GM23338 (cell line): Measurements from ENCODE around the gene SLCO3A1. TPM values are rescaled to one million over a fixed set of nuclear protein-coding genes. Genes with fewer than 3 reads are reported as not detected.

ENCODE experiments used
- ATAC-seq: fragments of 200-7000 bp; cut with Tn5 transposase; 3 replicates; pipeline ENCODE4 v1.9.1; 2020
- DNase-seq: peaks from one replicate; pipeline ENCODE4 v3.0.0-alpha.2; 2015; ENCODE audit warnings: low spot score
- H2AFZ ChIP-seq: fragments of 200-600 bp; sonication (generic); 2 replicates; pipeline ENCODE4 v1.8.0; 2016; ENCODE audit warnings: antibody characterized with exemption, mild to moderate bottlenecking, moderate library complexity
- H3F3A ChIP-seq: fragments of 200-600 bp; sonication (generic); replicated peaks from 2 replicates; pipeline ENCODE4 v1.8.0; 2017; ENCODE audit warnings: antibody characterized with exemption, mixed run types, low read depth
- H3K27ac ChIP-seq: fragments of 200-600 bp; sonication (generic); 2 replicates; pipeline ENCODE4 v1.6.1; 2016; ENCODE audit warnings: low read depth
- H3K27me3 ChIP-seq: fragments of 200-600 bp; sonication (generic); 2 replicates; pipeline ENCODE4 v1.8.0; 2016; ENCODE audit warnings: mild to moderate bottlenecking, mixed run types, moderate library complexity; ENCODE audit not compliant: insufficient read depth
- H3K36me3 ChIP-seq: fragments of 200-600 bp; sonication (generic); 2 replicates; pipeline ENCODE4 v1.8.0; 2016; ENCODE audit warnings: mild to moderate bottlenecking; ENCODE audit not compliant: insufficient read depth
- H3K4me1 ChIP-seq: fragments of 200-600 bp; sonication (generic); 2 replicates; pipeline ENCODE4 v1.8.0; 2016; ENCODE audit warnings: mild to moderate bottlenecking, moderate library complexity; ENCODE audit not compliant: insufficient read depth
- H3K4me2 ChIP-seq: fragments of 200-600 bp; sonication (generic); 2 replicates; pipeline ENCODE4 v1.7.1; 2017; ENCODE audit warnings: mixed run types
- H3K4me3 ChIP-seq: fragments of 200-600 bp; sonication (generic); 2 replicates; pipeline ENCODE4 v1.6.1; 2016; ENCODE audit warnings: mixed run types
- H3K79me2 ChIP-seq: fragments of 200-600 bp; sonication (generic); replicated peaks from 2 replicates; pipeline ENCODE4 v1.8.0; 2017; ENCODE audit warnings: mild to moderate bottlenecking; ENCODE audit not compliant: insufficient read depth
- H3K9me2 ChIP-seq: fragments of 200-600 bp; sonication (generic); 2 replicates; pipeline ENCODE4 v1.8.0; 2017; ENCODE audit not compliant: insufficient read depth
- H4K20me1 ChIP-seq: fragments of 200-600 bp; sonication (generic); replicated peaks from 2 replicates; pipeline ENCODE4 v1.8.0; 2017; ENCODE audit warnings: mild to moderate bottlenecking; ENCODE audit not compliant: insufficient read depth
- H3K27ac Mint-ChIP-seq: 2 replicates; pipeline ENCODE4 v1.8.0; 2020; ENCODE audit warnings: inconsistent platforms, mild to moderate bottlenecking, moderate library complexity, mixed read lengths
- H3K27me3 Mint-ChIP-seq: 3 replicates; pipeline ENCODE4 v1.8.0; 2022; ENCODE audit warnings: low read depth, mild to moderate bottlenecking, moderate library complexity, mixed read lengths, inconsistent platforms; ENCODE audit not compliant: insufficient read depth, poor library complexity
- H3K36me3 Mint-ChIP-seq: 3 replicates; pipeline ENCODE4 v1.8.0; 2021; ENCODE audit warnings: low read depth, mild to moderate bottlenecking, inconsistent platforms, moderate library complexity, mixed read lengths
- H3K4me1 Mint-ChIP-seq: 3 replicates; pipeline ENCODE4 v1.8.0; 2020; ENCODE audit warnings: mild to moderate bottlenecking, inconsistent platforms, mixed read lengths
- H3K4me3 Mint-ChIP-seq: 3 replicates; pipeline ENCODE4 v1.8.0; 2021; ENCODE audit warnings: moderate library complexity, mild to moderate bottlenecking, inconsistent platforms, mixed read lengths
- H3K9me3 Mint-ChIP-seq: 3 replicates; pipeline ENCODE4 v1.8.0; 2020; ENCODE audit warnings: moderate library complexity, mild to moderate bottlenecking, inconsistent platforms, mixed read lengths
- CREB1 ChIP-seq: fragments of 250-450 bp; sonication (Bioruptor Pico); IDR thresholded peaks from 2 replicates; pipeline ENCODE4 v1.5.0; 2020; ENCODE audit warnings: low read depth, mild to moderate bottlenecking, moderate library complexity
- EZH2 ChIP-seq: fragments of 200-600 bp; sonication (generic); IDR thresholded peaks from one replicate; pipeline ENCODE4 v1.8.0; 2017; ENCODE audit warnings: antibody characterized with exemption, mild to moderate bottlenecking, low read depth; ENCODE audit not compliant: unreplicated experiment
- EZH2phosphoT487 ChIP-seq: fragments of 200-600 bp; sonication (generic); IDR thresholded peaks from one replicate; pipeline ENCODE4 v1.8.1; 2018; ENCODE audit warnings: antibody characterized with exemption; ENCODE audit not compliant: unreplicated experiment
- JUNB ChIP-seq: IDR thresholded peaks from one replicate; pipeline ENCODE4 v1.6.1; 2016; ENCODE audit warnings: antibody characterized with exemption; ENCODE audit not compliant: unreplicated experiment
- NANOG ChIP-seq: IDR thresholded peaks from 2 replicates; pipeline ENCODE4 v1.6.1; 2016; ENCODE audit warnings: antibody characterized with exemption, borderline replicate concordance
- POLR2AphosphoS5 ChIP-seq: IDR thresholded peaks from 2 replicates; pipeline ENCODE4 v1.6.1; 2016; ENCODE audit warnings: antibody characterized with exemption, low read depth
- REST ChIP-seq: IDR thresholded peaks from one replicate; pipeline ENCODE4 v1.6.1; 2018; ENCODE audit warnings: antibody characterized with exemption; ENCODE audit not compliant: unreplicated experiment
- STAT1 ChIP-seq: IDR thresholded peaks from one replicate; pipeline ENCODE4 v1.6.1; 2016; ENCODE audit warnings: antibody characterized with exemption; ENCODE audit not compliant: unreplicated experiment
- ZNF114 ChIP-seq: fragments of 250-450 bp; sonication (Bioruptor Pico); IDR thresholded peaks from 2 replicates; pipeline ENCODE4 v1.5.0; 2020; ENCODE audit warnings: mild to moderate bottlenecking, moderate library complexity
- ZNF331 ChIP-seq: fragments of 250-450 bp; sonication (Bioruptor Pico); IDR thresholded peaks from 2 replicates; pipeline ENCODE4 v1.5.0; 2020; ENCODE audit warnings: low read depth, mild to moderate bottlenecking, moderate library complexity
- ZNF462 ChIP-seq: fragments of 250-450 bp; sonication (Bioruptor Pico); IDR thresholded peaks from 2 replicates; pipeline ENCODE4 v1.5.0; 2020; ENCODE audit warnings: mild to moderate bottlenecking, moderate library complexity
- polyA plus RNA-seq: library from polyadenylated mRNA; unstranded; fragments of >200 nt; fragmentation: Nextera tagmentation; extraction: Ambion mirVana; gene quantifications from 2 replicates; pipeline ENCODE4 v1.2.1, GENCODE V29; 2016
- total RNA-seq: library from RNA; depleted of rRNA; stranded (reverse); fragments of >200 nt; shearing (Covaris generic); gene quantifications from 2 replicates; pipeline ENCODE4 v1.2.3, GENCODE V29; 2014
- TF ChIP-seq, protein P1 (sequence below): IDR thresholded peaks from 2 replicates; pipeline ENCODE4 v1.6.1; 2016; ENCODE audit warnings: antibody characterized with exemption
- TF ChIP-seq, protein P2 (sequence below), 2 experiments: fragments of 200-600 bp in 1 of 2; sonication (generic) in 1 of 2; conservative IDR thresholded peaks; 2 replicates each; pipeline versions ENCODE4 v1.5.1 to v1.6.1; 2016 to 2017; ENCODE audit warnings: antibody characterized with exemption in 2 of 2, low read depth in 2 of 2, mild to moderate bottlenecking in 2 of 2, moderate library complexity in 1 of 2

SLCO3A1 gene
- total and polyA plus RNA-seq, 2 experiments from 2014 or later = 7.3 to 9.4 TPM

GRCh38 chr15:91924183-91924582 lies 70.7 kb downstream of the SLCO3A1 start:
- Histone ChIP-seq H3K27ac (no peak overlapping the region), H4K20me1 (no peaks in the 10 kb centered on the region; the same call in 1 of the 2 replicates), H2AFZ (no peak overlapping the region), H3K9me2 (peaks cover 8% of the 10 kb centered on the region; the same call in 1 of the 2 replicates), H3K27me3 (no peaks in the 10 kb centered on the region), H3K79me2 (peaks cover 37% of the 10 kb centered on the region), H3K36me3 (no peaks in the 10 kb centered on the region), H3K4me3 (no peak overlapping the region), H3F3A (no peaks in the 10 kb centered on the region), H3K4me2 (0 out of 2 replicates have a peak overlapping the region, but pooled peaks have one; percentile 33), H3K4me1 (peaks cover 34% of the 10 kb centered on the region)
- Mint-ChIP-seq H3K4me3 (no peak overlapping the region), H3K4me1 (peaks cover 48% of the 10 kb centered on the region), H3K9me3 (no peaks in the 10 kb centered on the region), H3K27me3 (no peaks in the 10 kb centered on the region), H3K36me3 (no peaks in the 10 kb centered on the region), H3K27ac (no peak overlapping the region)
- no peak for DNase-seq
- ATAC-seq = no peak
- TF ChIP-seq, protein P1, sequence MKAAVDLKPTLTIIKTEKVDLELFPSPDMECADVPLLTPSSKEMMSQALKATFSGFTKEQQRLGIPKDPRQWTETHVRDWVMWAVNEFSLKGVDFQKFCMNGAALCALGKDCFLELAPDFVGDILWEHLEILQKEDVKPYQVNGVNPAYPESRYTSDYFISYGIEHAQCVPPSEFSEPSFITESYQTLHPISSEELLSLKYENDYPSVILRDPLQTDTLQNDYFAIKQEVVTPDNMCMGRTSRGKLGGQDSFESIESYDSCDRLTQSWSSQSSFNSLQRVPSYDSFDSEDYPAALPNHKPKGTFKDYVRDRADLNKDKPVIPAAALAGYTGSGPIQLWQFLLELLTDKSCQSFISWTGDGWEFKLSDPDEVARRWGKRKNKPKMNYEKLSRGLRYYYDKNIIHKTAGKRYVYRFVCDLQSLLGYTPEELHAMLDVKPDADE = no peak
- TF ChIP-seq POLR2AphosphoS5 (no peak), ZNF114 (CRISPR knock-in tag) (no peak), ZNF462 (CRISPR knock-in tag) (no peak), ZNF331 (no peak), NANOG (no peak), EZH2phosphoT487 (no peak), CREB1 (CRISPR knock-in tag) (no peak), REST (no peak), JUNB (no peak), STAT1 (no peak), EZH2 (no peak)
- TF ChIP-seq, protein P2, sequence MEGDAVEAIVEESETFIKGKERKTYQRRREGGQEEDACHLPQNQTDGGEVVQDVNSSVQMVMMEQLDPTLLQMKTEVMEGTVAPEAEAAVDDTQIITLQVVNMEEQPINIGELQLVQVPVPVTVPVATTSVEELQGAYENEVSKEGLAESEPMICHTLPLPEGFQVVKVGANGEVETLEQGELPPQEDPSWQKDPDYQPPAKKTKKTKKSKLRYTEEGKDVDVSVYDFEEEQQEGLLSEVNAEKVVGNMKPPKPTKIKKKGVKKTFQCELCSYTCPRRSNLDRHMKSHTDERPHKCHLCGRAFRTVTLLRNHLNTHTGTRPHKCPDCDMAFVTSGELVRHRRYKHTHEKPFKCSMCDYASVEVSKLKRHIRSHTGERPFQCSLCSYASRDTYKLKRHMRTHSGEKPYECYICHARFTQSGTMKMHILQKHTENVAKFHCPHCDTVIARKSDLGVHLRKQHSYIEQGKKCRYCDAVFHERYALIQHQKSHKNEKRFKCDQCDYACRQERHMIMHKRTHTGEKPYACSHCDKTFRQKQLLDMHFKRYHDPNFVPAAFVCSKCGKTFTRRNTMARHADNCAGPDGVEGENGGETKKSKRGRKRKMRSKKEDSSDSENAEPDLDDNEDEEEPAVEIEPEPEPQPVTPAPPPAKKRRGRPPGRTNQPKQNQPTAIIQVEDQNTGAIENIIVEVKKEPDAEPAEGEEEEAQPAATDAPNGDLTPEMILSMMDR (conservative IDR thresholded peaks at IDR 0.05; ENCODE audit: low read depth in 2 of 2) = no peak
